ENCODE data around the gene KRT222. TPM values are rescaled to one million over a fixed set of nuclear protein-coding genes. Genes with fewer than 3 reads are reported as not detected.
A peak's percentile ranks its signal among the peaks of the same experiment; 100 is the strongest.

KRT222 gene
- total and polyA plus RNA-seq, 2 of the 13 experiments (the other 11 are each of a cell fraction or from before 2014, with no cell fraction given) = not detected

DNA sequence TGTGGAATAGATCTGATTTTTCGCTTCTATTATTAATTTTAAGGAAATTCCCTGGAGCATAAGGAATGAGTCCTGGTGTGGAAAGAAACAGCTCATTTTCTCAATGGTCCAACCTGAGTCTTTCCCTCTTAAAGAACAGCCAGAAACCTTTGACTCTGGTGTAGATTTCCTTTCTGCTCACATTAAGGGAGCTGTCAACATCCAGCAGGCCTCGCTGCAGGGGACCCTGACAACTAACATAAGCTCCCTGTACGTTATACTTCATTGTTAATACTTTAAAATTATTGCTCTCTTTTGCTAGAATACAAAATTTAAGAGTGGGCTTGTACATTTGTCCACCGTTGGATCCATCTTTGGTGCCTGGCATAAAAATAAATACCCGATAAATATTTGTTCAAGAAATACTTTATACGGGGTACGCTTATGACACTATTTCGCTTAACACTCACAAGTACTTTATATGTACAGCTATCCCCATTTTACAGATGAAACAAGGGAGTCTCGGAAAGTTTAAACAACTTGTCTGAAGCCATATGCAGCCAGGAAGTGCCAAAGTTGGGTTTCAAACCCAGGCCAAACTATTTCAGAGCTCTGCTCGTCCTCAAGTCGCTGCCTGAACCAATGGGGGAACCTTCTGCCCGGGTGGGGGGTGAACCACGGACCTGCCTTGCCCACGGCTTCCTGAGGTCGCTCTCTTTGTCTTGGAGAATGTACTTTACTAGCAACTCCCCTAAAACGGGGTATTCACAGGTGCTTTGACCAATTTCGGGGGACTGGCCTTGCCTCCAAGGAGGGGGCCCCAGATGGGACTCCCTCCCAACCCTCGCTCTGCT is 18.0 kb downstream of the KRT222 start:
- DNase-seq (ENCODE audit: low spot score) (peak; percentile 50), ATAC-seq (peak; percentile 67), FAIRE-seq (no peak)
- ChIA-PET CTCF (ENCODE audit: low intra/inter-chr PET ratio, low total read pairs) (no interaction called here), POLR2A (interaction anchor here (0.7 to 2.8 kb wide), 8 partner anchors 16 to 1042 kb away, joined by 3 to 16 read pairs (median 6); partner anchors contain the start of gene EIF1)
- Histone ChIP-seq H3K4me2 (ENCODE audit: low read depth, low read length) (peak overlapping the region; percentile 84), H3K4me1 (ENCODE audit: insufficient read depth, low read length) (peaks cover 41% of the 10 kb centered on the region), H3K27me3 (ENCODE audit: control insufficient read depth in 1 of 2, insufficient read depth in 2 of 2, low read length in 2 of 2) (peaks cover 0 to 3% of the 10 kb centered on the region in 2 experiments; a peak in 1 of 5 replicates), H3K79me2 (ENCODE audit: insufficient read depth, low read length) (peaks cover 46% of the 10 kb centered on the region), H3K27ac (ENCODE audit: extremely low read length, insufficient read depth, low read length) (peak overlapping the region; percentile 96), H3K9ac (ENCODE audit: insufficient read depth, low read depth, low read length) (peak overlapping the region; percentile 99), H3K9me3 (ENCODE audit: low read length) (no peaks in the 10 kb centered on the region), H3K4me3 (replicated peaks in 1 of 3; ENCODE audit: insufficient read depth in 1 of 3, low read depth in 2 of 3, low read length in 3 of 3) (peak overlapping the region; percentile 97), H3K36me3 (replicated peaks in 1 of 2; ENCODE audit: control insufficient read depth in 1 of 2, insufficient read depth in 2 of 2, low read length in 2 of 2) (peaks cover 2 to 28% of the 10 kb centered on the region in 2 experiments; a peak in 3 of 5 replicates), H4K20me1 (ENCODE audit: insufficient read depth, low read length) (no peaks in the 10 kb centered on the region), H2AFZ (ENCODE audit: low read length) (peak overlapping the region; percentile 25)
- intact Hi-C loops (cut with micrococcal nuclease; ENCODE audit: unreplicated experiment) = no loop called here
- in situ Hi-C loops (cut with HindIII; ENCODE audit: extremely low pct_ligation_motif_present, low pct_unique_long_range_greater_than_20kb) = no loop called here
- 3% methylated on average over 18 of the region's 18 CpGs for WGBS (ENCODE audit: low lambda C conversion rate)
- BruUV-seq (replicated peaks) = TSS peak; percentile 56
- TF ChIP-seq ZNF205 (CRISPR knock-in tag; IDR thresholded peaks at IDR 0.05) (no peak), TEAD3 (CRISPR knock-in tag; optimal IDR thresholded peaks at IDR 0.05; ENCODE audit: borderline replicate concordance) (no peak), ZNF331 (CRISPR knock-in tag; IDR thresholded peaks at IDR 0.05) (0 out of 2 replicates have a peak, but pooled peaks have one; percentile 8), ZNF354B (CRISPR knock-in tag; IDR thresholded peaks at IDR 0.05) (0 out of 2 replicates have a peak, but pooled peaks have one; percentile 32), ZNF615 (CRISPR knock-in tag; IDR thresholded peaks at IDR 0.05; ENCODE audit: borderline replicate concordance) (no peak), ZNF713 (CRISPR knock-in tag; IDR thresholded peaks at IDR 0.05) (no peak), KDM1A (CRISPR knock-in tag; IDR thresholded peaks at IDR 0.05) (no peak), CHD4 (IDR thresholded peaks at IDR 0.05; ENCODE audit: borderline replicate concordance, low read length) (peak; percentile 50; the same call in 1 of the 2 replicates), ZNF160 (CRISPR knock-in tag; IDR thresholded peaks at IDR 0.05) (no peak)
- TF ChIP-seq, protein P1, sequence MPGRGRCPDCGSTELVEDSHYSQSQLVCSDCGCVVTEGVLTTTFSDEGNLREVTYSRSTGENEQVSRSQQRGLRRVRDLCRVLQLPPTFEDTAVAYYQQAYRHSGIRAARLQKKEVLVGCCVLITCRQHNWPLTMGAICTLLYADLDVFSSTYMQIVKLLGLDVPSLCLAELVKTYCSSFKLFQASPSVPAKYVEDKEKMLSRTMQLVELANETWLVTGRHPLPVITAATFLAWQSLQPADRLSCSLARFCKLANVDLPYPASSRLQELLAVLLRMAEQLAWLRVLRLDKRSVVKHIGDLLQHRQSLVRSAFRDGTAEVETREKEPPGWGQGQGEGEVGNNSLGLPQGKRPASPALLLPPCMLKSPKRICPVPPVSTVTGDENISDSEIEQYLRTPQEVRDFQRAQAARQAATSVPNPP (CRISPR knock-in tag; IDR thresholded peaks at IDR 0.05) = no peak
- TF ChIP-seq, protein P2, sequence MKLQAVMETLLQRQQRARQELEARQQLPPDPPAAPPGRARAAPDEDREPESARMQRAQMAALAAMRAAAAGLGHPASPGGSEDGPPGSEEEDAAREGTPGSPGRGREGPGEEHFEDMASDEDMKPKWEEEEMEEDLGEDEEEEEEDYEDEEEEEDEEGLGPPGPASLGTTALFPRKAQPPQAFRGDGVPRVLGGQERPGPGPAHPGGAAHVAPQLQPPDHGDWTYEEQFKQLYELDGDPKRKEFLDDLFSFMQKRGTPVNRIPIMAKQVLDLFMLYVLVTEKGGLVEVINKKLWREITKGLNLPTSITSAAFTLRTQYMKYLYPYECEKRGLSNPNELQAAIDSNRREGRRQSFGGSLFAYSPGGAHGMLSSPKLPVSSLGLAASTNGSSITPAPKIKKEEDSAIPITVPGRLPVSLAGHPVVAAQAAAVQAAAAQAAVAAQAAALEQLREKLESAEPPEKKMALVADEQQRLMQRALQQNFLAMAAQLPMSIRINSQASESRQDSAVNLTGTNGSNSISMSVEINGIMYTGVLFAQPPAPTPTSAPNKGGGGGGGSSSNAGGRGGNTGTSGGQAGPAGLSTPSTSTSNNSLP (IDR thresholded peaks at IDR 0.05; ENCODE audit: low read depth, low read length) = no peak
- TF ChIP-seq, protein P3, sequence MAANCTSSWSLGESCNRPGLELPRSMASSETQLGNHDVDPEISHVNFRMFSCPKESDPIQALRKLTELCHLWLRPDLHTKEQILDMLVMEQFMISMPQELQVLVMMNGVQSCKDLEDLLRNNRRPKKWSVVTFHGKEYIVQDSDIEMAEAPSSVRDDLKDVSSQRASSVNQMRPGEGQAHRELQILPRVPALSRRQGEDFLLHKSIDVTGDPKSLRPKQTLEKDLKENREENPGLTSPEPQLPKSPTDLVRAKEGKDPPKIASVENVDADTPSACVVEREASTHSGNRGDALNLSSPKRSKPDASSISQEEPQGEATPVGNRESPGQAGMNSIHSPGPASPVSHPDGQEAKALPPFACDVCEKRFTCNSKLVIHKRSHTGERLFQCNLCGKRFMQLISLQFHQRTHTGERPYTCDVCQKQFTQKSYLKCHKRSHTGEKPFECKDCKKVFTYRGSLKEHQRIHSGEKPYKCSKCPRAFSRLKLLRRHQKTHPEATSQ (CRISPR knock-in tag; IDR thresholded peaks at IDR 0.05; ENCODE audit: borderline replicate concordance) = peak; percentile 65; the same call in 1 of the 2 replicates
- TF ChIP-seq, protein P4, sequence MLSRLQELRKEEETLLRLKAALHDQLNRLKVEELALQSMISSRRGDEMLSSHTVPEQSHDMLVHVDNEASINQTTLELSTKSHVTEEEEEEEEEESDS (CRISPR knock-in tag; IDR thresholded peaks at IDR 0.05; ENCODE audit: borderline replicate concordance) = no peak
- TF ChIP-seq, protein P5, sequence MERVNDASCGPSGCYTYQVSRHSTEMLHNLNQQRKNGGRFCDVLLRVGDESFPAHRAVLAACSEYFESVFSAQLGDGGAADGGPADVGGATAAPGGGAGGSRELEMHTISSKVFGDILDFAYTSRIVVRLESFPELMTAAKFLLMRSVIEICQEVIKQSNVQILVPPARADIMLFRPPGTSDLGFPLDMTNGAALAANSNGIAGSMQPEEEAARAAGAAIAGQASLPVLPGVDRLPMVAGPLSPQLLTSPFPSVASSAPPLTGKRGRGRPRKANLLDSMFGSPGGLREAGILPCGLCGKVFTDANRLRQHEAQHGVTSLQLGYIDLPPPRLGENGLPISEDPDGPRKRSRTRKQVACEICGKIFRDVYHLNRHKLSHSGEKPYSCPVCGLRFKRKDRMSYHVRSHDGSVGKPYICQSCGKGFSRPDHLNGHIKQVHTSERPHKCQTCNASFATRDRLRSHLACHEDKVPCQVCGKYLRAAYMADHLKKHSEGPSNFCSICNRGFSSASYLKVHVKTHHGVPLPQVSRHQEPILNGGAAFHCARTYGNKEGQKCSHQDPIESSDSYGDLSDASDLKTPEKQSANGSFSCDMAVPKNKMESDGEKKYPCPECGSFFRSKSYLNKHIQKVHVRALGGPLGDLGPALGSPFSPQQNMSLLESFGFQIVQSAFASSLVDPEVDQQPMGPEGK (CRISPR knock-in tag; IDR thresholded peaks at IDR 0.05) = peak; percentile 63
- TF ChIP-seq, protein P6, sequence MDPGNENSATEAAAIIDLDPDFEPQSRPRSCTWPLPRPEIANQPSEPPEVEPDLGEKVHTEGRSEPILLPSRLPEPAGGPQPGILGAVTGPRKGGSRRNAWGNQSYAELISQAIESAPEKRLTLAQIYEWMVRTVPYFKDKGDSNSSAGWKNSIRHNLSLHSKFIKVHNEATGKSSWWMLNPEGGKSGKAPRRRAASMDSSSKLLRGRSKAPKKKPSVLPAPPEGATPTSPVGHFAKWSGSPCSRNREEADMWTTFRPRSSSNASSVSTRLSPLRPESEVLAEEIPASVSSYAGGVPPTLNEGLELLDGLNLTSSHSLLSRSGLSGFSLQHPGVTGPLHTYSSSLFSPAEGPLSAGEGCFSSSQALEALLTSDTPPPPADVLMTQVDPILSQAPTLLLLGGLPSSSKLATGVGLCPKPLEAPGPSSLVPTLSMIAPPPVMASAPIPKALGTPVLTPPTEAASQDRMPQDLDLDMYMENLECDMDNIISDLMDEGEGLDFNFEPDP (CRISPR knock-in tag; conservative IDR thresholded peaks at IDR 0.05) = no peak

All from HepG2 (cell line).